Stimulated activated memory B cell treated with anti-CD40 and anti-IgM and Interleukin-4, amounts not matched to agents 10 μg/mL and 1 μg/mL and 100 μg/mL, for 72 hours (primary cell): ENCODE results near the gene SNUPN.
A peak's percentile ranks its signal among the peaks of the same experiment; 100 is the strongest.

Experiments
- ATAC-seq: fragments of 150-1000 bp; cut with Tn5 transposase; 2 replicates; pipeline ENCODE4 v1.10.0; 2021
- H3K27ac Mint-ChIP-seq: one replicate; pipeline ENCODE4 v1.8.0; 2022; ENCODE audit warnings: mild to moderate bottlenecking, mixed read lengths
- H3K27me3 Mint-ChIP-seq: one replicate; pipeline ENCODE4 v1.8.0; 2022; ENCODE audit warnings: mixed read lengths
- H3K36me3 Mint-ChIP-seq: one replicate; pipeline ENCODE4 v1.8.0; 2022; ENCODE audit warnings: mixed read lengths
- H3K4me1 Mint-ChIP-seq: one replicate; pipeline ENCODE4 v1.8.0; 2022; ENCODE audit warnings: mixed read lengths
- H3K4me3 Mint-ChIP-seq: one replicate; pipeline ENCODE4 v1.8.0; 2022; ENCODE audit warnings: mild to moderate bottlenecking, moderate library complexity, mixed read lengths
- H3K9me3 Mint-ChIP-seq: one replicate; pipeline ENCODE4 v1.8.0; 2022; ENCODE audit warnings: mixed read lengths

The SNUPN gene

DNA sequence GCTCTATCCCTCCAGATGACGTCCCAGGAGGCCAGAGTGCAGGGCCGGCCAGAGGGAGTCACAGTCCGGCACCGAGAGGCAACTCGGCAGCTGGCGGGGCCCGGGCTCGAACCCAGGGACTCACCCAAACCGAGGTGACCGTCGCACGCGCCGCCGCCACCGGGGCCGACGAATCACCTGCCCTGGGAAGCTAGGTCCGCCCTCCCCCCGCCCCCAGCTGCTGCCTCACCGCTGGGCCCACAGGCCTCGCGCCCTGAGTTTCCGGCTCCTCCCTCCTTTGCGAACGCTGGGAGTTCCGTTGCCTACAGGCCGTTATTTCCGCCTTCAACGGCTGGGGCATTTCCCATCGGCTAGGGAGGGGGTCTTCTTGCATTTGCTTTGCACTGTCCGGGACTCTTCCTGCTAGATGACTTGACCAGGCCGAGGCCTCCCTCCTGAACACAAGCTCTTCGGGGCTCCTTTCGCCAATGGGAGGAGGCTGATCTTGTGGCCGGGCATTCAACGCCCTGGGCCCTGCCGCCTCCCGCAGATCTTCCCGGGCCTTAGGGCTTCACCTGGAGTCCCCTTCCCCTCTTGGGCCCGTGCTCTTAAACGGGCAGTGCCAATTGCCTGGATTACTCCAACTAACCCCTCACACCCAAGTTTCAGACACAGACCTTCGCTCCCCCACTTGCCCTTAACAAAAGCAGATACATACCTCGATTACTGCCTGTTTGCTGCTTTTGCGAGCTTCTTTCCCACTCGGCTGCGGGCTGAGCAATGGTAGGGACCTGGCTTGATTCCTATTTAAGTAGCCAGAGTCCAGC lies at the start of gene SNUPN:
SNUPN (minus strand) TSS at position 184 of the 806 bp plus-strand sequence. CDS start 4,674 bp downstream, outside the sequence.
- H3K4me3 Mint-ChIP-seq, result peak within 1 kb of the TSS; percentile 94
- H3K4me1 Mint-ChIP-seq, result peaks cover 27% of the 10 kb centered on the region
- ATAC-seq, result peak; percentile 95
- peak within 1 kb of the TSS; percentile 96 for H3K27ac Mint-ChIP-seq
- no peaks in the 10 kb centered on the region for H3K27me3 Mint-ChIP-seq
- H3K9me3 Mint-ChIP-seq, result no peaks in the 10 kb centered on the region
- peaks cover 8% of the 10 kb centered on the region for H3K36me3 Mint-ChIP-seq

DNA sequence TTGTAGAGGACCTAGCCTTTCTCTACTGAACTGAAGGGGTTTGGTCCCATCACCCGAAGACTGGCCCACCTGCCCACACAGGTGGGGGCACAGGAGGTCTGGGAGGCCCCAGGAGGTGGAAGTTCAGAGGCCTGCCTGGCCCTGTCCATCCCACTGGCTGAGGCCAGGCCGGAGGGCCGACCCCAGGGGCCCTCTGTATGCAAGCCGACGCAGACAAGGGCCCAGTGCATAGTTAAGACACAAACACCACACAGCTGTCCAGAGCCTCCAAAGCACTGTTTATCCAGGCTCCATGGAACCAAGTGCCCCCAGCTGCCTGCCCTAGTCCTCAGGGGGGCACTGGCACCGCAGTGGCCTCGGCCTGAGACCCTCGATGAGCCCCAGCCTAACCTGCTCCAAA lies 48.8 kb upstream of the SNUPN start:
- Mint-ChIP-seq H3K4me3 (no peak overlapping the region), H3K27ac (no peak overlapping the region), H3K9me3 (no peaks in the 10 kb centered on the region), H3K36me3 (no peaks in the 10 kb centered on the region), H3K4me1 (peaks cover 6% of the 10 kb centered on the region), H3K27me3 (peaks cover 5% of the 10 kb centered on the region)
- no peak for ATAC-seq

DNA sequence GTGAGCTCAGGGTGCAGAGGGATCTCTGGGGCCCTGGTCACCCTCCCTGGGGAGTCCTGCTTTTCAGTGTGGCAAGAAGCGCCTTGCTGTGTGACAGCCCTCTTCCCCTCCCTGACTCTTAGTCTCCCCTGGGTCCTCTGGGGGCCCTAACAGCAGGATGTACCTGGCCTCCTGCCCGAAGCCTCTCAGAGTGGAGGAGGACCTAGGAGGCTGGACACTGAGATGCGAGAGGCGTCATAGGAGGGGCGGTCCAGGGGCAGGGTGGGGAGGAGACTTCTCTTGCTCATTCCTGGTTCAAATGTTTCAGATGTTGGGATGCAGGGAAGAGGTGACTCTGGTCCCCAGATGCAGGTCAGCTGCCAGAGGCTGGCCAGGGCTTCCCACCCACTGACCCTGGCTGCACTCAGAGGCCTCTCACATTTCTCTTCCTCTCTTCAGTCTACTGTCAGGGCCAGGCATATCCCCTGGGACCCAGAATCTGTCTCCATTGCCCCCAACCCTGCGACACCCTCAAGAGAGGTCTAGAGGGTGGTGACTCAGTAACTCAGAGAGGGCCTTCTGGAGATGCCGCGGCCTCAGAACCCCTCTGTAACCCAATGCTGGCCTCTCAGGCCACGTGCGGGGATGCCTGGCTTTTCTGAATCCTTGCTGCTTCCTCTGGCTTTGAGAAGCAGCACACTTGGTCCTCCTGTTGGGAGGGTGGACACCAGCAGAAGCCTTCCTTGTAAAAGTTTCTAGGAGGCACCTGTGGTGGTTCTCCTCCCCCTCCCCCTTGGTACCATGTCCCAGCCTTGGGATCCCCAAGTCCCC lies 48.1 kb upstream of the SNUPN start:
- Mint-ChIP-seq H3K27ac (no peak overlapping the region), H3K9me3 (no peaks in the 10 kb centered on the region), H3K27me3 (peaks cover 9% of the 10 kb centered on the region), H3K4me3 (no peak overlapping the region), H3K36me3 (no peaks in the 10 kb centered on the region), H3K4me1 (peaks cover 6% of the 10 kb centered on the region)
- ATAC-seq, result peak; percentile 32

DNA sequence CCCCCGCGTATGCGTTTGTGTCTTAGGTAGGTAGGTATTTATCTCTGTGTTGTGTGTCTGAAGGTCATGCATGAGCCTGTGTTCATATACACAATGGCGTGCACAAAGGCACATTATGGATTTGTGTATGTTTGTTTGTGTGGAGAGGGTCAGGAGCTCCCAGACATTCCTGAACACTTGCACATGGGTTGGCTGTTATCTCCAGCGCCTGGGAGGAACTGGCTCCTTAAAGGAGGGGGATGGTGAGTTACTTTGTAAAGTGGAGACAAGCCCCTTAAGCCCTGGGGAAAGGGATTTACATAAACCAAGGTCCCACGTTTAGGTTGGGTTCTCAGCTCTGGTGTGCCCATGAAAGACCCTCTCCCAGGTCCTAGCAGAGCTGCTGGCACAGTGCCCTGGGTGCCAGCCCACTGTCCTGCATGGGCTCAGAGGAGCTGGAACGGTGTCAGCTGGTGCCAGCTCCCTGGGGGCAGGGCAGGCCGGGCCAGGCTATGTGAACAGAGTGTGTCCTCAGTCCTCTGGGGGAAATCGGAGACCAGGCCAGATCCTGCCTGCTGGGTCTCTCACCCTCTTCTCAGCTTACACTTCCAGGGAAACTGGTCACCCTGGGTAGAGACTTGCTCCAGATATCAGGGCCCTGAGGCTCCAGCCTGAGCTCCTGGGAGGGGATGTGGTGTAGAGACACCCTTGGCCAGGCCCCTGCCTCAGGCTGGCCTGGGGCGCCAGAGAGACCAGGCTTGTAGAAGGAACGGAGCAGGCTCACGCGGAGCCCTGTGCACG lies 47.3 kb upstream of the SNUPN start:
- no peak overlapping the region for H3K27ac Mint-ChIP-seq
- peaks cover 12% of the 10 kb centered on the region for H3K27me3 Mint-ChIP-seq
- H3K36me3 Mint-ChIP-seq, result no peaks in the 10 kb centered on the region
- H3K4me1 Mint-ChIP-seq, result peaks cover 2% of the 10 kb centered on the region
- H3K9me3 Mint-ChIP-seq, result no peaks in the 10 kb centered on the region
- ATAC-seq, result peak; percentile 34
- no peak overlapping the region for H3K4me3 Mint-ChIP-seq

DNA sequence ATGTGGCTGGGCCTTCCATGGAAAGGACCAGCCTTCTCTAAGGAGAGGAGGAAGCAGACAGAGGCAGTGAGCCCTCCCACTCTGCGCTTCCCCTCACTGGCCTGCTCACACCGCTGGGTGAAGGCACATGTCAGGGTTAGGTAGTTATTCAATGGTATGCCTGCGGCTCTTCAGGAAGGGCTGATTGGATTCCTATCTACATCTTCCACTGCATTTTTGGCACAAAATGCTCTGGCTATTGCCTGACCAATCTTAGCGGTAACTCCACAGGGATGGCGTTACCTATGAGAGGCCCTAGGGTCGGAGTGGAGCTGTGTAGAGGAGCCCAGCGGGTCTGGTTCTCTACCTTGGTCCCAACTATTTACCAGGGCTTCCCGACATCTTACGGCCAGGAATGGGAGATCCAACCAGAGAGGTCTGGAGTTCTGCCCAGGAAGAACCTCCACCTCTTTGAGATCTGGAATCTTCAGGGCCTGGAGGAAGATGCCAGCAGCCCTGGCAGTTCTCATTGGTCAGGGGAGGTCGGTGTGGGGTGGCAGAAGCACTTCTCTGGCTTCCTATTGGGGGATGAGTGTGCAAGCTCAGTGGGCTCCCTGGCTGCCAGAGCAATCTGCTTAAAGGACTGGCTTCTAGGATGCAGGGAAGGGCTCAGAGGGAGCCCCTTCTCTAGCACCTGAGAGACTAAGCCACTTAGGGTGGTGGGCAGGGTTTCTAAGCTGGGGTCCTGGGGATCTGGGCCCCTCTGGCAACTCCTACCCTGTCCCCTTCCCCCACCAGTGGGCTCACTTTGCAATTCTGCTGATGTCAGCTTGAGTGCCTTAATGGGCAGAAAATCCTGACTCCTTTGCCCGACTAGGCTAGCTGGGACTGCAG lies 46.4 kb upstream of the SNUPN start:
- ATAC-seq, result no peak
- no peaks in the 10 kb centered on the region for H3K36me3 Mint-ChIP-seq
- H3K27ac Mint-ChIP-seq, result no peak overlapping the region
- H3K9me3 Mint-ChIP-seq, result no peaks in the 10 kb centered on the region
- H3K4me3 Mint-ChIP-seq, result no peak overlapping the region
- H3K4me1 Mint-ChIP-seq, result no peaks in the 10 kb centered on the region
- H3K27me3 Mint-ChIP-seq, result peaks cover 12% of the 10 kb centered on the region

DNA sequence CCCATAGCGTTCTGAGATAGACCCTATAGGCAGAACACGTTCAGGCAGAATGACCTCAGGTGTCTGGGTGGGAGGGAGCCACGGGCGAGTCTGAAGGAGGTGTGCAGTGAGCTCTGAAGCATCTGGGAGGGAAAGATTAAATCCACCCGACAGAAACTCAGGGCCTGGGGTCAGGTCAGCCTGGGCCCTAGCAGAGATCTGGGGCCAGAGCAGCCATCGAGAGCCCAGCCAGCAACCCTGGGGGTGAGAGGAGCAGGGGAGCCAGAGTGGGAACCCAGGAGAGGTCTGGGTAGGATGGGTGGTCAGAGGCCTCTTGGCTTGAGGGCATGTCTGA lies 44.3 kb upstream of the SNUPN start:
- peaks cover 22% of the 10 kb centered on the region for H3K27me3 Mint-ChIP-seq
- H3K9me3 Mint-ChIP-seq, result no peaks in the 10 kb centered on the region
- H3K4me1 Mint-ChIP-seq, result no peaks in the 10 kb centered on the region
- no peak overlapping the region for H3K27ac Mint-ChIP-seq
- no peaks in the 10 kb centered on the region for H3K36me3 Mint-ChIP-seq
- H3K4me3 Mint-ChIP-seq, result no peak overlapping the region
- ATAC-seq, result no peak

DNA sequence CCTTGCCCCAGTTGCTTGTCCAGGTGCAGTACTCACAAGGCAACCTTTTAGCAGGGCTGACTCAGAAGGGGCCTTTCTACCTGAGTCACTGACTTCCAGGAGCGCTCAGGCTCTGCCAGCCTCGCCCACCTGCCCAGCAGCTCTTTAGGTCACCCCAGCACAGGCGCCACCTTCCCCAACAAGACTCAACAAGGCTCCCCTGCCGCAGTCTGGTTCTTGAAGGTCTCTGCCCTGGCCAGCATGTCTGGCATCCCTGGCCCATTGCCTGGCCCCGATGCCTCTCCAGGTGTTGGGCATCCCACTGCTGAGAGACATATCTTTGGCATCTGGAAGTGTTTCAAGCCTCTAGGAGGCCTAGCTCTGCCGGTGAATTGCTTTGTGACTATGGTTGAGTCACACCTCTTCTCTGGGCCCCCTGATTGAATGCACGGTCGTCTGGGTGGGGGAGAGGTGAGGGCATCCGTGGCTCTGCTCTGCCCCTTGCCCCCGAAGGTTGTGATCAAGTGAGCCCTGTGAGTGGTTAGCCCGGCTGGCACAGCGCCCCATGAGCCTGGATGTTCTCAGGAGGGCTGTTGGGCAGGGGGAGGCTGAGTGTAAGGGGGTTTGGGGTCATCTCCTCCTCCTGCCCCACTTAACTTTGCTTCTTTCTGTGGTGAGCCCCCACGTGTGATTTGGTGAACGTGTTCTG lies 43.8 kb upstream of the SNUPN start:
- no peak for ATAC-seq
- no peaks in the 10 kb centered on the region for H3K4me1 Mint-ChIP-seq
- peaks cover 22% of the 10 kb centered on the region for H3K27me3 Mint-ChIP-seq
- no peaks in the 10 kb centered on the region for H3K36me3 Mint-ChIP-seq
- no peak overlapping the region for H3K27ac Mint-ChIP-seq
- H3K9me3 Mint-ChIP-seq, result no peaks in the 10 kb centered on the region
- H3K4me3 Mint-ChIP-seq, result no peak overlapping the region

DNA sequence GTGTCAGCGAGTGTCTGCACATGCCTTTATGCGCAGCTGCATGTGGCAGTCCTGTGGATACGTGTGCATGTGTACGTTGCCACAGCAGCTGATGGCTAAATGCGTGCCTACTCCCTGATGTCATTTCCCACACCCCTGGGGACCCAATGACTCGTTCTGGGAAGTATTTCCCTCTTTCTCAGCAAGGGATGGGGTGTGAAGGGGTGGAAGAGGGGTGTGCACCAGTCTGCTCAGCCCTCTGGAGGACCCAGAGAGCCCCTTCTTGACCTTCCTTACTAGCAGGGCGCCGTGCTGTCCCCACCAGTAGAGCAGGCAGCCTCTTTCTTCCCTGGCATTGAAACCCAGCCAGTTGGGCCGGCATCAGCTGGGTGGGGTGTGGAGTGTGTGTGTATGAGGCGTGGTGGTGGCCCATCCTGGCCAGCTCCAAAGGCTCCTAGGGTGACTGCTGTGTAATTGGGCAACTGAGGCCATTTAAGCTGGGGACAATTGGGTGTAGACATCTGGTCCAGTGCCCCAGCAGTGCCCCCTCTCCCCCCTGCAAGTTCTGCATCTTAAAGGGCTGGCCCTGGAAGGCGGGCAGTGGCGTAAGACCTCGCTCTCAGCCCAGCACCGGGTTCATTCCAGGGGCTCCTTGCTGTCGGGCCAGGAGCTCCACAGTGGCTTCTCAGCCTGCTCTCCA lies 41.4 kb upstream of the SNUPN start:
- H3K36me3 Mint-ChIP-seq, result no peaks in the 10 kb centered on the region
- no peaks in the 10 kb centered on the region for H3K9me3 Mint-ChIP-seq
- peaks cover 22% of the 10 kb centered on the region for H3K27me3 Mint-ChIP-seq
- no peak overlapping the region for H3K4me3 Mint-ChIP-seq
- no peak for ATAC-seq
- H3K4me1 Mint-ChIP-seq, result no peaks in the 10 kb centered on the region
- no peak overlapping the region for H3K27ac Mint-ChIP-seq

DNA sequence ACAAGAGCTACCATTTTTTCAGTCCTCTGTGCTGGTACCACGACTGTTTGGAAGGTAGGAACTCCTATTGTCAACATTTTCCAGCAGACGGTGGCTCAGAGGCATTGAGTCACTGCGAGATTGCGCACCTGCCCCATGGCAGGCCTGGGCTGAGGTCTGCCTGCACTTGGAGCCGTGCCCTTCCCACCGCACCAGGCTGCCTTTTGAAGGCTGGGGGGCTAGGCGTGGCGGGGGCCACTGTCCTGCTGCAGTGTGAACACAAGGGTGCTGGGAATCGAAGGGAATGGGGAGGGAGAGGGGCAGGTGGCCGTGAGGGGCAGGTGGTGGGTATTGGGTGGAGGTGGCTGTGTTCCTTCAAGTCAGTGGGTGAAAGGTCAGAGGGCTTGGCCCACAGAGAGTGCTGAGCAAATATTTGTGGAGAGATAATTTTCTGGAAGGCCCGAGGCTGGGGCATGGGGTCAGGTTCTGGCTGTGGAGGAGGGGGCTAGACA lies 38.5 kb upstream of the SNUPN start:
- H3K27ac Mint-ChIP-seq, result no peak overlapping the region
- no peaks in the 10 kb centered on the region for H3K9me3 Mint-ChIP-seq
- ATAC-seq, result no peak
- H3K36me3 Mint-ChIP-seq, result no peaks in the 10 kb centered on the region
- H3K27me3 Mint-ChIP-seq, result peaks cover 22% of the 10 kb centered on the region
- no peak overlapping the region for H3K4me3 Mint-ChIP-seq
- H3K4me1 Mint-ChIP-seq, result no peaks in the 10 kb centered on the region

DNA sequence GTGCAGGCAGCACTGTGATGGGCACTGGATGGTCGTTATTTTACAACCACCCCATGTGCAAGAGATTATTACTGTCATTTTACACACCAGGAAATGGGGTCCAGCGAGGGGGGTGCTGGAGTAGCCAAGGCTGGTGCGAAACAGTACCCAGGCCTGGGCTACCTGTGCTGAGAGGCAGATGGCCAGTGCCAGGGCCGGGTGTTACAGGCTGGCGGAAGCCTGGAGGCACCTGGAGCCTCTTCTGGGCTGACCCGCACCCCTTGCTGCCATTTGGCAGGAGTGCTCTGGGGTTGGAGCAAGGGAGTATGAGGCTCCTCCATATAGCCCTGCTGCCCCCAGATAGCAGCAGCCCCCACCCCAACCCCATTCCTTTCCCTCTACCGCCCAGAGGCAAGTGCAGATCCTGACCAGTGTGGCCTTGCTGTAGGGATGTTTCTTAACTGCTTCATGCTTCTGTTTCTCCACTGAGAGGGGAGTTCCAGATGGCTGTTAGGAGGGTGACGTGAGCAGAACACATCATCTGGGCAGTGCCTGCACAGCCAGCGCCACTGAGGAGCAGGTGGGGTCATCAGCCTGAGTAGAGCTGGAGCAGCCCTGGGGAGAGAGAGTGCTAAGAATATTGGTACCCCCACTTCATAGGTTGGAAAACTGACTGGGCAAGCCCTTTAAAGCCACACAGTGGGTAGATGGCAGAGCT lies 37.4 kb upstream of the SNUPN start:
- no peaks in the 10 kb centered on the region for H3K9me3 Mint-ChIP-seq

DNA sequence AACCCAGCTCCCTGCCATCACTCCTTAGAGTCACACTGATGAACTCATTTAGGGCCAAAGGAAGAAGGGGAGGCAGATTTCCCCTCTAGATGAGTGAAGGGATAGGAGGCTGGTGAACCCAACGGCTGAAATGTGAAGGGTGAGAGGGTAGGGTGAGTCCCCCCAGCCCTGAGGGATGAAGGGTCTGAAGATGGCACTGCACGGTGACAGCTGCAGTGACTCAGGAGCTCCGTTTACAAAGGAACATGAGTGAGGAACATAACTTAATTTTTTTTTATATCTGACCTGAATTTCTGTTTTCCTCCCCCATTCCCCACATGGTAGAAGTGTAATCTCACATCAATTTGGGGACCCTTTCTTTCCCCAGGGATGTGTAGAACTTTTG lies 36.2 kb upstream of the SNUPN start:
- H3K27ac Mint-ChIP-seq, result no peak overlapping the region
- H3K4me1 Mint-ChIP-seq, result no peaks in the 10 kb centered on the region
- no peak for ATAC-seq
- H3K36me3 Mint-ChIP-seq, result no peaks in the 10 kb centered on the region
- H3K4me3 Mint-ChIP-seq, result no peak overlapping the region
- H3K27me3 Mint-ChIP-seq, result peaks cover 15% of the 10 kb centered on the region
- no peaks in the 10 kb centered on the region for H3K9me3 Mint-ChIP-seq

More for the DNA sequence above, 37.4 kb upstream of the SNUPN start:
- Mint-ChIP-seq H3K27me3 (peaks cover 15% of the 10 kb centered on the region), H3K36me3 (no peaks in the 10 kb centered on the region), H3K4me3 (no peak overlapping the region), H3K27ac (no peak overlapping the region), H3K4me1 (no peaks in the 10 kb centered on the region)
- ATAC-seq, result no peak

DNA sequence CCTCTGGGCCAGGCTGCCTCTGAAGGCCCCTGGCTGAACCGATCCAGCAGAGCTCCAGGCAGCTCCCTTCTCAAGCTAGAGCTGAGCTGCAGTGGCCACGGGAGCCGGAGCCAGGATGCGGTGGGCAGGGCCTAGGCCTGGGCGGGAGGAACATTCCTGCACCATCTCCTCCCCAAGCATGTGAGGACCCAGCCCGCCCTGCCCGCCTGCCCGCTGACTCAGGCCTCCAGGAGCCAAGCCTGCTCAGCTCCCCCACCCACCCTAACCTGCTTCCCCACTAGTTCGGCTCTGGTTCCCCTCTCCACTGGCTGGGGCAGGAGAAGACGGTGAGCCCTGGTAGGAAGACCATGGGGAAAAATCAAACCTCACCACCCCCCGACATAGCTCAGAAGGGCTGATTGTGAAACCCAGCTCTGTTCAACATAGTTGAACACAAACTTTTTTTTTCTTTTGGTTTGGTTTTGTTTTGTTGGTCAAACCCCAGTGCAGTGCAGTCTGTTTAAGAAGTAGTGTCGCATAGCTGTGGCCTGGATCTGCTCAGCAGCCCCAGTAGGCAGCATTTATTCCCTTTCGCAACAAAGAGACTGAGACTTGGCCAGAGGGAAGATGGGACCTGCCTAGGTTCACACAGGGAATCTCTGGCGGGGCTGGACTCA lies 35.7 kb upstream of the SNUPN start:
- Mint-ChIP-seq H3K4me1 (no peaks in the 10 kb centered on the region), H3K4me3 (no peak overlapping the region), H3K9me3 (no peaks in the 10 kb centered on the region), H3K27ac (no peak overlapping the region), H3K27me3 (peaks cover 9% of the 10 kb centered on the region), H3K36me3 (no peaks in the 10 kb centered on the region)
- no peak for ATAC-seq
